Coronary artery (tissue), 2 donors: ENCODE measurements around the gene RTN3.

Experiments used
- DNase-seq: peaks from one replicate; pipeline ENCODE4 v3.0.0-alpha.2; 2017; ENCODE audit warnings: low spot score
- H3K27ac ChIP-seq, 2 donors: fragments of 200-600 bp; sonication (generic); one replicate each; pipeline ENCODE4 v1.5.1; 2016 to 2019
- H3K4me3 ChIP-seq: fragments of 200-600 bp; sonication (generic); 2 replicates; pipeline ENCODE4 v1.5.1; 2016; ENCODE audit warnings: mild to moderate bottlenecking, moderate library complexity
- TF ChIP-seq, protein P1 (sequence below): fragments of 200-600 bp; sonication (generic); IDR thresholded peaks from one replicate; pipeline ENCODE4 v1.5.1; 2019; ENCODE audit warnings: antibody characterized with exemption

RTN3 gene

DNA sequence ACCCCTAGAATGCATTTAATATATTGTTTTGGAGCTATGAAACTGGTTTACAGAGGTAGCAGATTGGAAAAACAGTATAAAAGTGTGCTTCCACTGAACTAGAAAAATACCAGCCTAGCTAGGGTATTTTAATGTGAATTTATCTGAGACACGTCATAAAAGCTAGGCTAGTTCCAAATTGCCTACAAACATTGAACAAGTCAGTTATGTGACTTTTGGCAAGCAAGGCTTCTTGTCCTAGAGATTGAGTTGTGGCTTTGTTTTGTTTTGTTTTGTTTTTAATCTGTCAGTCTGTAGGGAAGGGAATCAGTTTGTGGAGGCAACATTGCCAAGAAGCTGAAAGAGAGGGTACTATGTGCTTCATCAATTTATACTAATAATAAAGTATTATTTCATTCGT is 24.2 kb downstream of the RTN3 start:
- no peak overlapping the region for H3K4me3 ChIP-seq
- TF ChIP-seq, protein P1, sequence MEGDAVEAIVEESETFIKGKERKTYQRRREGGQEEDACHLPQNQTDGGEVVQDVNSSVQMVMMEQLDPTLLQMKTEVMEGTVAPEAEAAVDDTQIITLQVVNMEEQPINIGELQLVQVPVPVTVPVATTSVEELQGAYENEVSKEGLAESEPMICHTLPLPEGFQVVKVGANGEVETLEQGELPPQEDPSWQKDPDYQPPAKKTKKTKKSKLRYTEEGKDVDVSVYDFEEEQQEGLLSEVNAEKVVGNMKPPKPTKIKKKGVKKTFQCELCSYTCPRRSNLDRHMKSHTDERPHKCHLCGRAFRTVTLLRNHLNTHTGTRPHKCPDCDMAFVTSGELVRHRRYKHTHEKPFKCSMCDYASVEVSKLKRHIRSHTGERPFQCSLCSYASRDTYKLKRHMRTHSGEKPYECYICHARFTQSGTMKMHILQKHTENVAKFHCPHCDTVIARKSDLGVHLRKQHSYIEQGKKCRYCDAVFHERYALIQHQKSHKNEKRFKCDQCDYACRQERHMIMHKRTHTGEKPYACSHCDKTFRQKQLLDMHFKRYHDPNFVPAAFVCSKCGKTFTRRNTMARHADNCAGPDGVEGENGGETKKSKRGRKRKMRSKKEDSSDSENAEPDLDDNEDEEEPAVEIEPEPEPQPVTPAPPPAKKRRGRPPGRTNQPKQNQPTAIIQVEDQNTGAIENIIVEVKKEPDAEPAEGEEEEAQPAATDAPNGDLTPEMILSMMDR, result no peak
- H3K27ac ChIP-seq, result no peak overlapping the region
- no peak for DNase-seq

DNA sequence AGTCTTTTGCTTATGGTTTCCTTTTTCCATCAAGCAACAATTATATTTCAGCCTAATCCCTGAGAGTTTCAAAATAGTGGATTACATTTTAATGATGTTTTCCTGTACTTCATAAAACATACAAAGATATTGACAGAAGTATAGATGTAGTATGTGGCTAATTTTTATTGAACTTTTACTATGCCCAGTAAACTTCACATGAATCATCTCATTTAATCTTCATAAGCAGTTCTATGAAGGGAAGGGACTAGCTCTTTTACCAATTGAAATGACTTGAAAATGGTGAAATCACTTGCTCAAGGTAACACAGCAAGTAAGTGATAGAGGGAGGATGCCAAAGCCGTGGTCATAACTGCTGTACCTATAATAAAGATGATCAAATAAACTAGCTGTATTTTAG is 27.5 kb downstream of the RTN3 start:
- Histone ChIP-seq H3K4me3 (no peak overlapping the region), H3K27ac (no peak overlapping the region)
- TF ChIP-seq, protein P1, result no peak
- no peak for DNase-seq

DNA sequence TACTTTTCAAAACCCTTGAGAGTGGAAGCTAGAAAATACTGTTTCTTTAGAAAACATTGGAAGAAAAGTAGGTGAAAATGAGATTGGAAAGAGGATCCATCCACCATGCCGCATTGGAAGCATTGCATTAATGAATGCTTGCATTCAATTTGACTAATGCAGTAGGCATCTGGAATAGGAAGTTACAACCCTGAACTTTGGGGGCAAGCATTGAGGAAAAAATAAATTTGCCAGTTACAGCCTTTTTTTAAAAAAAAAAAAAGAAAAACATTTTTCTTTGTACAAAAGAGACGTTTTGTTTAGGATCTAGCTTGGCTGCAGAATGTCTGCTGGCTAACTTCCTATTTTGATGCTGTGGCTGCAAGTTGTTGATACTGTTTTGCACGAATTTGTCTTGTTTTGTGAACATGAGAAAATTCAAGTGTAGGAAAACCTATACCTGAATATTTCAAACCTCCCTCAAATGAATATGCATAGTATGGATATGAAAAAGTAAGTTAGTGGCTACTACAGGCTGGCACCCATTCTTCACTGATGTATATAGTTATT is 28.1 kb downstream of the RTN3 start:
- Histone ChIP-seq H3K27ac (no peak overlapping the region), H3K4me3 (no peak overlapping the region)
- TF ChIP-seq, protein P1, result no peak
- no peak for DNase-seq

DNA sequence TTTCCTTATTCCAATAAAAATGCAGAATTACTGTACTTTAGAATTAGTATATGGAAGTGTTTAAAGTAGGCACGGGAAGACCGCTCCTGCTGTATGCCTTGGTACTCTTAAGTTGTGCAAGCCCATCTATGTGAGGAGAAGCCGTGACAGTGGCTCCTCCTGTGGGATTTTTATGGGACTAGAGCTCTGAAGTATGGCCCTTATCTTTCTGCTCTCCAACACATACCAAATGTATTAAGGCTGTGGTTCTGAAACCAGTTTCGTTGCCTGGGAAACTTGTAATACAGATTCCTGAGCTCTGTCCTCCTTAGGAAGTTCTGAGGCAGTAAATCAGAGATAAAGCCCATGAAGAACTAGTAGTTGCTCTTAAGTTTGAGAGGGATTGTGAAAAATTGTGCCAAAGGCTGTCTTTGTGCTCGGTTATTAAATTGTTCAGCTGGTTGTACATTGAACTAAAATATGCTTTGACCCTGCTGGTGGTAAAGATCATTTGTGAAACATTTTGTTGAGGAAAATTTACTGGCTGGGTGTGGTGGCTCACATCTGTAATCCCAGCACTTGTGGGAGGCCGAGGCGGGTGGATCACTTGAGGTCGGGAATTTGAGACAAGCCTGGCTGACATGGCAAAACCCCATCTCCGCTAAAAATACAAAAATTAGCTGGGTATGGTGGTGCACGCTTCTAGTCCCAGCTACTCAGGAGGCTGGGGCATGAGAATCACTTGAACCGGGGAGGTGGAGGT is 29.3 kb downstream of the RTN3 start:
- H3K27ac ChIP-seq, result peak overlapping the region in 1 of 2 donors; percentile 37
- TF ChIP-seq, protein P1, result no peak
- no peak overlapping the region for H3K4me3 ChIP-seq
- no peak for DNase-seq

DNA sequence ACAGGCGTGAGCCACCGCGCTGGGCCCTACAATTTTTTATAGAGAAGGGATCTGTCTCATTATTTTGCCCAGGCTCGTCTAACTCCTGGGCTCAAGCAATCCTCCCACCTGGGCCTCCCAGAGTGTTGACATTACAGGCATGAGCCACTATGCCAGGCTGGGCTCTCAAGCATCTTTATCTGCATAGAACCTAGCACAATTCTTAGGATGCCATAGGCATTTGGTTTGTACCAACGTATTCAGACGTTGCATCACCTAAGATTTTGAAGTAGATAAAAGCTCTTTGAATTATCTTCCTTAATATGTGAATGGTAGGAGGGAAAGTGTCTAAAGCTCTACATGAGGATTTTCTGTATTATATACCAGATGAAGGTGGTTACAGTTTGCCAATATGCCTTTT is 30.5 kb downstream of the RTN3 start:
- H3K4me3 ChIP-seq, result no peak overlapping the region
- no peak for DNase-seq
- TF ChIP-seq, protein P1, result no peak
- H3K27ac ChIP-seq, result no peak overlapping the region

DNA sequence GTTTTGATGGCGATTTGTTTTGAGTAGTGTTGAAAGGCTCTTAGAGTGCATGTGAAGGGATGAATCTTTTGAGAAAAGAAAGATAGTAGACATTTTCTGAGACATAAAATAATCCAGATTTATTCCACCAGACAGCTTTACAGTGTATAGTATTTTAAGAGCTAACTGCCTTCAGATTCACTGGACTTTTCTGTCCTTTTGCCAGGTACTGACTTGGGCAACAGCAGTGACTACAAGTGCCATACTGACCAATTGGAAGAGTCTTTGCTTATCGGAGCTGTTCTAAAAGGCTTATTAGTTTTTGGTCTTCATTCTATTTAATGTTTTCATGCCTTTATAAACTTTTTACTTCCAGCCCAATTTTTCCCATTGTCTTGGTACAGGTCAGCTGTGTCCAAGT is 32.5 kb downstream of the RTN3 start:
- H3K27ac ChIP-seq, result no peak overlapping the region
- DNase-seq, result no peak
- TF ChIP-seq, protein P1, result no peak

DNA sequence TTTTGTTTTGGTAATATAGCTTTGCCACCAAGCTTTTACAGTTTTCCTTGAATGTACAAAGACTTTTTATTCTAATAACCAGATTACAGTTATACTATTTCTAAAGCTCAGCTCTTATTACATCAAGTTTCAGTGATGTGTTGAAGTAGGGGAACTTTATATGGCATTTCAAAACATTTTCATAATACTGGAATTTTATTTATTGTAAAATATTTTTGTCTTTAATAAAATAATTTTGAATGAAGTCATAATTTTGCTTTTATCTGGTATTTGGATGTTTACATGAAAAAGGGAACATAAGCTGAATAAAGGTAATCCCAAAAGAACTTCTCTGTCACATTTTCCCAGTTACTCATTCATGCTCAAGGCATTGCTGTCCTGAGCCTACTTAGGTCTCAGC is 34.7 kb downstream of the RTN3 start:
- DNase-seq, result no peak
- TF ChIP-seq, protein P1, result no peak
- Histone ChIP-seq H3K27ac (no peak overlapping the region), H3K4me3 (no peak overlapping the region)

More for the DNA sequence above, 32.5 kb downstream of the RTN3 start:
- H3K4me3 ChIP-seq, result no peak overlapping the region
